GM21360 (cell line): ENCODE results near the gene AGO1.
"Not testable (repeated sequence)": the region's sequence is repeated elsewhere in the genome, so short reads cannot be mapped to it uniquely, and the experiment has no call there.

Experiments
- ATAC-seq: cut with Tn5 transposase; IDR thresholded peaks from one replicate; pipeline ENCODE4 v1.9.1; 2021; ENCODE audit warnings: mild to moderate bottlenecking, moderate library complexity; ENCODE audit not compliant: unreplicated experiment

Gene AGO1

DNA sequence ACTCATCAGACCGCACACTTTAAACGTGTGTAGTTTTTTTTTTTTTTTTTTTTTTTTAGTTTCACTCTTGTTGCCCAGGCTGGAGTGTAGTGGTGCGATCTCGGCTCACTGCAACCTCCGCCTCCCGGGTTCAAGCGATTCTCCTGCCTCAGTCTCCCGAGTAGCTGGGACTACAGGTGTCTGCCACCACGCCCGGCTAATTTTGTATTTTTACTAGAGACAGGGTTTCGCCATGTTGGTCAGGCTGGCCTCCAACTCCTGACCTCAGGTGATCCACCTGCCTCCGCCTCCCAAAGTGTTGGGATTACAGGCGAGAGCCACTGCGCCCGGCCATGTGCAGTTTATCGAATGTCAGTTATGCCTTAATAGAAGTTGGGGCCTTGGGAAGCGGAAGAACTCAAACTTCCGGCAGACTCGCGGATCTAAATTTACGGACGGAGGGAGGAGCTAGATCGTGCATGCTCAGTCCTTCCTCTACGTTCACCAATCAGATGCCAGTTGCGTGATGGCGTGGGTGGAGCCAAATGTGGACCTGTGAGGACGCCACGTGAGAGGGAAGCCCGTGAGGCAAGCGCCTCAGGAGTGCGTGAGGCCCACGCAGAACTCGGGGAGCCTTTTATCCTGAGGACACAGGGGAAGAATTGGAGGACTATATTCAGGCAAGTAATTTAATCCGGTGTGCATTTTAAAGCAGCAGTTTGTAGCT, 13.6 kb upstream of the AGO1 start:
- ATAC-seq, result not testable (repeated sequence)

DNA sequence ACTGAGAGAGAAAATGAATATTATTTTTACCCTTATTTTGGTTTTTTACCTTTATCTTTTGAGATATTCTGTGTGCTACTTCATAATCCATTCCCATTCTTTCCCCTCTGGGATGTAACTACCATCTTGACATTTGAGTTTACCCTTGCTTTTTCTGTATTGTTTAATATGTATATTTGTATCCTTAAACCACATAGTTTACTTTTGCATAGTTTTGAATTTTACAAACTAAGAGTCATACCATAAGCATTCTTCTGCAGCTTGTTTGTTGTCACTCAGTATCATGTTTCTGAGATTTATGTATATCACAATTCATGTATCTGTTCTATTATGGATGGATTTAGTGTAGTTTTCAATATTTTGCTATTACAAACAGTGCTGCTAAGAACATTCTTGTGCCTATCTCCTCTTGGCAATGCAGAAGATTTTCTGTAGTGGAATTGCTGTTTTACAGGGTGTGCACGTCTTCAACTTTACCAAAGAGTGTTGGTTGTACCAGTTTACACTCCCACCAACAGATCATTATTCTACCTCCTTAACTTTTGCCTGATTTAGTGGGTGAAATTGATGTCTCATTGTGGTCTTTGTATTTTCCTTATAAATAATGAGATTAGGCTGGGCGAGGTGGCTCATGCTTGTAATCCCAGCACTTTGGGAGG, 12.2 kb upstream of the AGO1 start:
- ATAC-seq, result no peak

DNA sequence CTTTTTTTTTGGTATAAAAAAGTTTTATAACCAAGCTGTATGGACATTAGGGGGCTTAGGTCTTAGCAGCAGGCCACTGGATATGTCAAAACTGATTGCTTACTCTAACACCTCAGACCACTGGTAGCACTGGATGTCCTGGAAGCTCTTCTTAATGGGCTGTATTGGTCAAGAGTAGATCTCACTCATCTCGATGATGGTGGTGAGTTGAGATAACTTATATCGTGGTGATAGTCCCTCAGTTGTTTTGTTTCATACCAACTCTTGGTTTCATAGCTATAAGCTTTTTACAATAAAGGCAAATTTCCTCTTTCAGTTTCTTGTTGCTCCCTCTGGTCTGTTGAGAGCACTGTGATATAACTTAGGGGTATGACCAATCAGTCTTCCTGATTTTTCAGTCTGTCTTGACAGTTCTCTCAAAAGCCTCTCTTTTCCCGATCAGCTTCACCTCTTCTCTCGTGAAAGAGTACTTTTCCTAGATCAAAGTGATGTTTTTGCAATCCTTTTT, 9.7 kb upstream of the AGO1 start:
- ATAC-seq, result no peak

- ATAC-seq, result not testable (repeated sequence)
Observed at GRCh38 chr1:35874115-35874514, 8.9 kb upstream of the AGO1 start.

- no peak for ATAC-seq
Observed at GRCh38 chr1:35876988-35877387, 6.0 kb upstream of the AGO1 start.

DNA sequence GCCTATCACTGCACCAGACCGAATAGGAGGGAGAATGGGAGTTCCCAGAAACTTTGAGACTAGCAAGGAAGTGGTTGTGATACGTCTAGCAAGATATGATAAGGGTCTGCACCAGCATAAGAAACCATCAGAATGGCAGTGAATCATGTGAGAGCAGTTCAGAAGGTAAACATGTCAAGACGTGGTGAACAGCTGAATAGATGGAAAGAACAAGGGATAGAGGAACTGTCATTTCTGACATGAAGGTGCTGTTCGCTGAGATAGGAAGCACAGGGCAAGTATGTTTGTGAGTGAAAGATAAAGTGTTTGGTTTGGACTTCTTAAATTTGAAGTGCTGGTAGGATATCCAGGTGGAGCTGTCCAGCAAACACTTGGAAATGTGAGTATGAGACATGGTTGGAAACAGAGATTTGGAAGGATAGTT, 1.1 kb upstream of the AGO1 start:
- ATAC-seq, result no peak

- ATAC-seq, result no peak
Observed at GRCh38 chr1:35882586-35882944, 444 bp upstream of the AGO1 start.

DNA sequence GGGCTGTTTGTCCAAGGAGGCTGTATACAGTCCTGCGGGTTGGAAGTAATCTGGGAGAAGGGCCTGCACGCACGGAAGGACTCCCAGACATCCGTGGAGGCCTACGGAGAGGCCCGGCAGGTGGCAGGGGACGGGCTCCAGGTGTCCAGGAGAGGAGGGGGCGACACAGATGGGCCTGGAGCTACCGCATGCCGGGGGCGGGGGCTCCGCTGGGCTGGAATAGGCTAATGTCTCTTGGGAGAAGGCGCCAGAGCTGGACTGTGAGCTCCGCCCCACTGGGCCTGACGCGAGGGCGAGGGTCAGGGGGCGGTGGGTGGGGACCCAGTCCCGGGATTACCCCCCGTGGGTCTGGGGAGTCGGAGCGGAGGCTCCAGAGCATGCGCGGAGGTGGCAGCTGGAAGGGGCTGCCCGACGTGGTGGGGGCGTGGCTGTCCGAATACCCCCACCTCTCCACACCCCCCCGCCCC, 659 bp downstream of the AGO1 start:
- ATAC-seq, result peak; percentile 15

- ATAC-seq, result no peak
Observed at GRCh38 chr1:35884934-35885333, 1.9 kb downstream of the AGO1 start.

- no peak for ATAC-seq
Observed at GRCh38 chr1:35885961-35886558, 3.1 kb downstream of the AGO1 start.

DNA sequence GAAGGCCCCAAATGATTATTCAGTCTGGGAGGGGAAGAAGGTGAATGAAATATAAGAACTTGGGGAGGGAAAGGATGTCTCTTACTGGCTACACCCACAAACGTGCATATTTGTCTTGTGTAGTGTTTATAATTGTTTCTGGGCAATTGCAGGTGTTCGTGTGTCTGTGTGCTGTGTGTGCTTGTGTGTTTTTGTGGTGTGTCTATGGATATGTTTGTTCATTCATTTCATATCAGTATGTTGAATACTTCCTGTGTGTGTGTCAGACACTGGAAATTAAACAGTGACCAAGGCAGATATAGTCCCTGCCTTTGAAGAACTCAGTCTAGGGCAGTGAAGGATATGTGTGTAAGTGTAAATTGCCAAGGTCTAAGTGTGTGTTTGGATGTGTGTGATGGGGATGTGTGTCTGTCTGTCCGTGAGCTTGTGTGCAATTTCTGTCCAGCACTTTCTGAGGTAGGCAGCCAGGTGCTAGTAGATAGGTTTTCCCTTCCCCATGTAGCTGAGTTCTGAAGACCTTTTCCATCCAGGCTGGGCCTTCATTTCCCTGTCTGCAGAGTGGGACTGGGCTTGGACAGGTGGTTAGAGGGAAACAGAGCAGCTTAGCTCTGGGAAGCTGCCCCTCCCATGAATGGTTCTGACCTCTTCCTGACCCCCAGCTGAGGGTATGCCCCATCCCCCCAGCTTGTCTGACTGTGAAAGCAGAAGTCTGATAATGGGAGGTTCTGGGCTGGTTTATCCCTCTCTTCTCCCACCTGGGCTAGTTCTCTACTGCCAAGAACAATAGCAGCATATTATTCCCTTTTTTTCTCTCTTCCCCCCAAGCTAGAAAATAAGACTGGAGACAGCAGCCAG, 3.8 kb downstream of the AGO1 start:
- no peak for ATAC-seq

GRCh38 chr1:35887508-35887907, 4.5 kb downstream of the AGO1 start:
- no peak for ATAC-seq

DNA sequence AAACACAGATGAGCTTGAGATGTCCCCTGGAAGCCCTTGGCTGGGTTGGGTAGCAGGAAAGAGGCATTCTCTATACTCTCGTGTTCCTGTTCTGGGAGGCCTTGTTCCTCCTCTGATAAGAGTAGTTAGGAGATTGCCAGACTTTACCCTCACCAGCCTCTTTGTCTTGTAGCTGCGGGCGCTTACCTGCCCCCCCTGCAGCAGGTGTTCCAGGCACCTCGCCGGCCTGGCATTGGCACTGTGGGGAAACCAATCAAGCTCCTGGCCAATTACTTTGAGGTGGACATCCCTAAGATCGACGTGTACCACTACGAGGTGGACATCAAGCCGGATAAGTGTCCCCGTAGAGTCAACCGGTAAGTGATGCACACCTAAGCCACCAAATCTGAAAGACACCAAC, 5.2 kb downstream of the AGO1 start:
- ATAC-seq, result no peak

GRCh38 chr1:35888981-35889380, 6.0 kb downstream of the AGO1 start:
- ATAC-seq, result not testable (repeated sequence)

DNA sequence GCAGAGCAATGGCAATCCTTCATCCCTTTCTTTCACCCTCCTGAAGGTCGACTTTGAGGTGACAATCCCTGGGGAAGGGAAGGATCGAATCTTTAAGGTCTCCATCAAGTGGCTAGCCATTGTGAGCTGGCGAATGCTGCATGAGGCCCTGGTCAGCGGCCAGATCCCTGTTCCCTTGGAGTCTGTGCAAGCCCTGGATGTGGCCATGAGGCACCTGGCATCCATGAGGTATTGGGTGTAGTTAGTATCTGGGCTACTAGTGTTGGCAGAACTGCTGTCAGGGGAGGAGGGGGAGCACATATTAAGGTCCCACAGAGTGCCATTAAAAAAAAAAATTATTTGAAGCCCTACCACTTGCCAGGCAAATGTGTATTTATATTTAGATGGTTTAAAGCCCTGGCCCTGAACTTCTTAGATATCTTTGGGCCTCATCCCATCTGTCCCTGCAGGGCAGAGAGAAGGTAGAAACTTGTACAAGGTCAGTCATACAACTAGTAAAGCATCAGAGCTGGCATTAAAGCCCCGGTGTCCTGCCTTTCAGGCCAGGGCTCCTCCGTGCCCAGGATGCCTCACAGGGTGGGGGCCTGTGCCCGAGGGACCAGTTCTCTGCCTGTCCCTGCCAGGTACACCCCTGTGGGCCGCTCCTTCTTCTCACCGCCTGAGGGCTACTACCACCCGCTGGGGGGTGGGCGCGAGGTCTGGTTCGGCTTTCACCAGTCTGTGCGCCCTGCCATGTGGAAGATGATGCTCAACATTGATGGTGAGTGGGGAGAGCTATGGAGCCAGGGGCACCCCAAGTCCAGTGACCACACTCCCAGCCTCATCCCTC, 10.3 kb downstream of the AGO1 start:
- no peak for ATAC-seq

DNA sequence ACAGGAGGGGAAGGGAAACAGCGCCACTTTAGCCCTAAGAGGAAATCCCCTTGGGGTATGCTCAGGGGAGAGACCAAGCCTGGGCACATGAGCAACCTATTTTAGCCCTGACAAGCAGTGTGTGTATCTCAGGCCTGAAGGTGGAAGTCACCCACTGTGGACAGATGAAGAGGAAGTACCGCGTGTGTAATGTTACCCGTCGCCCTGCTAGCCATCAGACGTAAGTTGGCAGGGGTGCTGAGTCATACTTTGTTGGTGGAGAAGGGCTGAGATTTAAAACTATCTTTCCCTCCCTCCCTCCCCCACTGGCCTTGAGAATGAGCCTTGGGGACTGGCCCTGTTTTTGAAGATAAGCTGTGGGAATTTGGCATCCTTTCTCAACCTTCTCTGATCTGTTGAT, 11.2 kb downstream of the AGO1 start:
- ATAC-seq, result peak; percentile 57

DNA sequence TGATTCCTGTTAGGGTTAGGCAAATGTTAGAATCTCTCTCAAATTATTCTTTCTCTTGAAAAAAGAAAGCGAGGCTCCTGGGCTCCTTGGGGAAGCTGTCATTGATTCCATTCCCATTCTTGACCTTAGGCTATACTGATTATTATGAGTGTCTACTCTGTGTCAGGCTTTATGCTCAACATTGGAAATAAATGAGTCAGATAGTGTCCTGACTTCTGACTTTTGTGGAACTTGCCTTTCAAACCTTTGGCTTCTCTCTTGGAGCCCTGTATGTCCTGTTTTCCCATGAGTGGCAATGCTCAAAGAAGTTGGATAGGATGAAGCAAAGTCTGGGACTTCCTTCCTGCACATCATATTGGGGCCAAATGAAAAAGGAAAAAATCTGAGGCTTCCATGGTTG, 11.6 kb downstream of the AGO1 start:
- no peak for ATAC-seq

DNA sequence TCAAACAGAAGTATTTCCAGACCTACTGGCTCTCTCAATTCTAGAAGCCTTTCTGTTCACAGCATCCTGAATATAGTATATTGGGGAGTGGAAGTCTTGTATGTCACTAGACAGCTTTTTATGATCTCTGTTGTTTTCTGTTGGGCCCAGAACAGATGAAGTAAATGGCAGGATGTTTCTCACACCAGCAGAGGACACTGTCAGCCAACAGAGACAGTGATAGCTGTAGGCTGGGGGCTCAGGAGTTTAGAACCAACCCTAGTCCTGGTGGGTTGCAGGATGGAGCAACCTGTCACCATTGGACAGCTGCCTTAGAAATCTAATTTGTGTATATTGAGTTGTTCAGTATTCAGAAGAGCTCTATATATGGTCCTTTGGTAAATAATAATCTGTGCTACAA, 16.9 kb downstream of the AGO1 start:
- ATAC-seq, result no peak

DNA sequence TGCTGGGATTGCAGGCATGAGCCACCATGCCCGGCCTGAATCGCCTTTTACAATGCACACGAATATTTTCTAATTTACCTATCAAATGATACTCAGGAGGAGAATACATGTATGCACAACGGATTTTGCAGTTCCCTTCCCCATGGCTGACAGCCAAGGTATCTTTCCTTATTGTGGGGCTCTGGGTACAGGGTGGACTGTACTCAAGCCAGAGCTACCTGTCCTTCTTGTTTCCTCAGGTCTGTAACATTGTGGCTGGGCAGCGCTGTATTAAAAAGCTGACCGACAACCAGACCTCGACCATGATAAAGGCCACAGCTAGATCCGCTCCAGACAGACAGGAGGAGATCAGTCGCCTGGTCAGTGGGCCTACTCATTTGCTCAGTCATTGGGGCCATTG, 18.2 kb downstream of the AGO1 start:
- no peak for ATAC-seq

DNA sequence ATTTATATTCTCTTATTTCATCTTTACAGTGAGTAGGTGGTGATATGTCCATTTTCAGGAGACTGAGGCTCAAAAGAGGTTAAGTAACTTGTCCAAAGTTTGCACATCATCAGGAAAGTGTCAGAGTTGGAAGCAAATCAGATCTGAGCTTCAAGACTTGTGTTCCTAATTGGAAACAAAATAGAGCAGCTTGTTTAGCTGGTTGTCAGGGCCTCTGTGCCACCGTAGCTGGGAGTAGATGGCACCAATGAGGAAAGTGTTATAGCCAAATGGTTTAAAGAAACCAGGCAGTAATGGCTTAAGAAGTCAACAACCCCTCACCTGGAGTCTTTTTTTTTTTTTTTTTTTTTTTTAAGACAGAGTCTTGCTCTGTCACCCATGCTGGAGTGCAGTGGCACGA, 19.7 kb downstream of the AGO1 start:
- ATAC-seq, result no peak
